ENCODE measurements around the gene ABHD11.

DNA sequence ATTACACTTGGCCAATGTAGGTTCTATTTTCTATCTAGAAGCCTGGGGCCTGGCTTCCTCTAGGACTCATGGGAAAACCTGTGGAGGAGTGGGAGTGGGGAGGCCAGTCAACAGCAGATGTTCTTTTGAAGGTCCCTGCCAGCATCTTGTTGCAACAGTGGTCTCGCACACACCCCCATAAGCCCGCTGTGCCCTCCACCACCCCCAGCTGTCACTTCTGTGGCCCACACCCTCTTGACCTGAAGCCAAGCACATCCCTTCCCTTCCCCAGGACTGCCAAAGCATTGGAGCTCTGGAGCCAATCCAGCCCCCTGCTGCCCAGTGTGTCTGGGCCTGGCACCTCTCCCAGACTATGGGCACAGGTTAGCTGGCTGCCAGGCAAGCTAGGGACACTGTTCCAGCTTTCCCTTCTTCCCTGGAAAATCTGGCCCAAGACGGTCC, 17.2 kb downstream of the ABHD11 start:
- TF ChIP-seq EZH2phosphoT487 (IDR thresholded peaks at IDR 0.05; ENCODE audit: unreplicated experiment) (no peak), EZH2 (IDR thresholded peaks at IDR 0.05; ENCODE audit: low read depth, unreplicated experiment) (no peak), ZNF114 (CRISPR knock-in tag; IDR thresholded peaks at IDR 0.05) (no peak), JUNB (IDR thresholded peaks at IDR 0.05; ENCODE audit: unreplicated experiment) (no peak), POLR2AphosphoS5 (IDR thresholded peaks at IDR 0.05; ENCODE audit: low read depth) (no peak), STAT1 (IDR thresholded peaks at IDR 0.05; ENCODE audit: unreplicated experiment) (no peak), ZNF331 (CRISPR knock-in tag; IDR thresholded peaks at IDR 0.05; ENCODE audit: low read depth) (no peak)
- TF ChIP-seq, protein P1, sequence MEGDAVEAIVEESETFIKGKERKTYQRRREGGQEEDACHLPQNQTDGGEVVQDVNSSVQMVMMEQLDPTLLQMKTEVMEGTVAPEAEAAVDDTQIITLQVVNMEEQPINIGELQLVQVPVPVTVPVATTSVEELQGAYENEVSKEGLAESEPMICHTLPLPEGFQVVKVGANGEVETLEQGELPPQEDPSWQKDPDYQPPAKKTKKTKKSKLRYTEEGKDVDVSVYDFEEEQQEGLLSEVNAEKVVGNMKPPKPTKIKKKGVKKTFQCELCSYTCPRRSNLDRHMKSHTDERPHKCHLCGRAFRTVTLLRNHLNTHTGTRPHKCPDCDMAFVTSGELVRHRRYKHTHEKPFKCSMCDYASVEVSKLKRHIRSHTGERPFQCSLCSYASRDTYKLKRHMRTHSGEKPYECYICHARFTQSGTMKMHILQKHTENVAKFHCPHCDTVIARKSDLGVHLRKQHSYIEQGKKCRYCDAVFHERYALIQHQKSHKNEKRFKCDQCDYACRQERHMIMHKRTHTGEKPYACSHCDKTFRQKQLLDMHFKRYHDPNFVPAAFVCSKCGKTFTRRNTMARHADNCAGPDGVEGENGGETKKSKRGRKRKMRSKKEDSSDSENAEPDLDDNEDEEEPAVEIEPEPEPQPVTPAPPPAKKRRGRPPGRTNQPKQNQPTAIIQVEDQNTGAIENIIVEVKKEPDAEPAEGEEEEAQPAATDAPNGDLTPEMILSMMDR (conservative IDR thresholded peaks at IDR 0.05; ENCODE audit: low read depth in 2 of 2) = no peak
- TF ChIP-seq, protein P2, sequence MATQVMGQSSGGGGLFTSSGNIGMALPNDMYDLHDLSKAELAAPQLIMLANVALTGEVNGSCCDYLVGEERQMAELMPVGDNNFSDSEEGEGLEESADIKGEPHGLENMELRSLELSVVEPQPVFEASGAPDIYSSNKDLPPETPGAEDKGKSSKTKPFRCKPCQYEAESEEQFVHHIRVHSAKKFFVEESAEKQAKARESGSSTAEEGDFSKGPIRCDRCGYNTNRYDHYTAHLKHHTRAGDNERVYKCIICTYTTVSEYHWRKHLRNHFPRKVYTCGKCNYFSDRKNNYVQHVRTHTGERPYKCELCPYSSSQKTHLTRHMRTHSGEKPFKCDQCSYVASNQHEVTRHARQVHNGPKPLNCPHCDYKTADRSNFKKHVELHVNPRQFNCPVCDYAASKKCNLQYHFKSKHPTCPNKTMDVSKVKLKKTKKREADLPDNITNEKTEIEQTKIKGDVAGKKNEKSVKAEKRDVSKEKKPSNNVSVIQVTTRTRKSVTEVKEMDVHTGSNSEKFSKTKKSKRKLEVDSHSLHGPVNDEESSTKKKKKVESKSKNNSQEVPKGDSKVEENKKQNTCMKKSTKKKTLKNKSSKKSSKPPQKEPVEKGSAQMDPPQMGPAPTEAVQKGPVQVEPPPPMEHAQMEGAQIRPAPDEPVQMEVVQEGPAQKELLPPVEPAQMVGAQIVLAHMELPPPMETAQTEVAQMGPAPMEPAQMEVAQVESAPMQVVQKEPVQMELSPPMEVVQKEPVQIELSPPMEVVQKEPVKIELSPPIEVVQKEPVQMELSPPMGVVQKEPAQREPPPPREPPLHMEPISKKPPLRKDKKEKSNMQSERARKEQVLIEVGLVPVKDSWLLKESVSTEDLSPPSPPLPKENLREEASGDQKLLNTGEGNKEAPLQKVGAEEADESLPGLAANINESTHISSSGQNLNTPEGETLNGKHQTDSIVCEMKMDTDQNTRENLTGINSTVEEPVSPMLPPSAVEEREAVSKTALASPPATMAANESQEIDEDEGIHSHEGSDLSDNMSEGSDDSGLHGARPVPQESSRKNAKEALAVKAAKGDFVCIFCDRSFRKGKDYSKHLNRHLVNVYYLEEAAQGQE (IDR thresholded peaks at IDR 0.05; ENCODE audit: unreplicated experiment) = no peak

Measured in GM23338 (cell line).